DND-41 (cell line): ENCODE data around the gene LYPLA2.

Experiments used
- ATAC-seq: fragments of 200-7000 bp; cut with Tn5 transposase; 3 replicates; pipeline ENCODE4 v1.9.1; 2021; ENCODE audit warnings: low read depth; ENCODE audit not compliant: insufficient read depth
- DNase-seq: peaks from one replicate; pipeline ENCODE4 v3.0.0-alpha.2; 2020
- H2AFZ ChIP-seq: 2 replicates; pipeline ENCODE4 v1.6.0; 2012; ENCODE audit warnings: low read depth, low read length
- H3K27ac ChIP-seq: 2 replicates; pipeline ENCODE4 v1.5.1; 2012; ENCODE audit warnings: low read length, inconsistent platforms
- H3K27me3 ChIP-seq: fragments of 200-600 bp; sonication (generic); 2 replicates; pipeline ENCODE4 v1.6.0; 2012; ENCODE audit warnings: low read length, mild to moderate bottlenecking, inconsistent platforms; ENCODE audit not compliant: insufficient read depth, poor library complexity
- H3K36me3 ChIP-seq: 2 replicates; pipeline ENCODE4 v1.5.1; 2012; ENCODE audit warnings: low read length, inconsistent platforms; ENCODE audit not compliant: insufficient read depth
- H3K4me1 ChIP-seq: 2 replicates; pipeline ENCODE4 v1.5.1; 2012; ENCODE audit warnings: mild to moderate bottlenecking, low read length; ENCODE audit not compliant: insufficient read depth
- H3K4me2 ChIP-seq: 2 replicates; pipeline ENCODE4 v1.6.0; 2012; ENCODE audit warnings: mild to moderate bottlenecking, moderate library complexity, low read length, inconsistent platforms; ENCODE audit not compliant: insufficient read depth
- H3K4me3 ChIP-seq, 2 experiments: fragments of 200-600 bp in 1 of 2; shearing (Covaris generic) in 1 of 2; 2 replicates each; pipeline ENCODE4 v1.5.1; 2012 to 2016; ENCODE audit warnings: inconsistent platforms in 2 of 2, low read length in 2 of 2, mild to moderate bottlenecking in 2 of 2, low read depth in 1 of 2, moderate library complexity in 1 of 2
- H3K79me2 ChIP-seq: 2 replicates; pipeline ENCODE4 v1.6.0; 2012; ENCODE audit warnings: low read length, inconsistent platforms; ENCODE audit not compliant: insufficient read depth
- H3K9ac ChIP-seq: 2 replicates; pipeline ENCODE4 v1.6.0; 2012; ENCODE audit warnings: low read depth, mild to moderate bottlenecking, inconsistent platforms, low read length, moderate library complexity
- H3K9me3 ChIP-seq: 2 replicates; pipeline ENCODE4 v1.5.1; 2012; ENCODE audit warnings: low read length, moderate library complexity, mild to moderate bottlenecking, inconsistent platforms; ENCODE audit not compliant: insufficient read depth, severe bottlenecking
- H4K20me1 ChIP-seq: 2 replicates; pipeline ENCODE4 v1.6.0; 2012; ENCODE audit warnings: low read length; ENCODE audit not compliant: insufficient read depth
- CTCF ChIP-seq: IDR thresholded peaks from 2 replicates; pipeline ENCODE4 v1.5.1; 2012; ENCODE audit warnings: borderline replicate concordance, low read length, moderate library complexity, mild to moderate bottlenecking; ENCODE audit not compliant: poor library complexity, severe bottlenecking; ENCODE audit errors: extremely low read depth
- EZH2 ChIP-seq: IDR thresholded peaks from 3 replicates; pipeline ENCODE4 v1.6.1; 2012; ENCODE audit warnings: borderline replicate concordance, low read depth, mild to moderate bottlenecking, moderate library complexity, low read length, inconsistent platforms; ENCODE audit not compliant: severe bottlenecking

LYPLA2 gene

GRCh38 chr1:23772854-23773242, 18.1 kb upstream of the LYPLA2 start:
- H3K79me2 ChIP-seq = peaks cover 19% of the 10 kb centered on the region
- H3K4me3 ChIP-seq = no peak overlapping the region
- no peaks in the 10 kb centered on the region for H3K9me3 ChIP-seq
- no peaks in the 10 kb centered on the region for H4K20me1 ChIP-seq
- H3K36me3 ChIP-seq = peaks cover 16% of the 10 kb centered on the region
- H3K9ac ChIP-seq = no peak overlapping the region
- no peaks in the 10 kb centered on the region for H3K27me3 ChIP-seq
- ATAC-seq = no peak
- no peak overlapping the region for H3K27ac ChIP-seq
- H2AFZ ChIP-seq = no peak overlapping the region
- peaks cover 19% of the 10 kb centered on the region for H3K4me1 ChIP-seq
- TF ChIP-seq EZH2 = no peak
- TF ChIP-seq CTCF = no peak
- DNase-seq = no peak
- no peak overlapping the region for H3K4me2 ChIP-seq

DNA sequence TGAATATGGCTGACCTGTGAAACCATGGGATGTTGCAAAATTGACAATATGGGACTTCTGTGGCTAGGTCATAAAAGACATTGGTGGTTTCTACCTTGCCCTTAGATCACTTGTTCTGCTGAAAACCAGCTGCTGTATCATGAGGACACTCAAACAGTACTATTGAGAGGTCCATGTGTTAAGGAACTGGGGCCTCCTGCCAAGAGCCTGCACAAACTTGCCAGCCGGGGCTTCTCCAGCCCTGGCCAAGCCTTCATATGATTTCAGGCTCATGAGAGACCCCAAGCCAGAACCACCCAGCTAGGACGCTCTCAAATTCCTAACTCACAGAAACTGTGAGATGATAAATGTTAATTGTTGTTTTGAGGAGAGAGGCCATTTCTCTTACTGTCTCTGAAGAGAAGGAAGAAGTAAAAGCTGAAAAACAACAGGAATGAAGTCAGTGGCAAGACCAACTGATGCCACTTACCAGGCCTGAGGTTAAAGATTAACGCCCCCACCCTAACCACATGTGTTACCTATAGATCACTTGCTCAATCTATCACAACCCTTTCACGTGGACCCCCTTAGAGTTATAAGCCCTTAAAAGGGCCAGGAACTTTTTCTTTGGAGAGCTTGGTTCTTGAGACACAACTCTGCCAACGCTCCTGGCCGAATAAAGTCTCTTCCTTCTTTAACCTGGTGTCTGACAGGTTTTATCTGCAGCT, 16.6 kb upstream of the LYPLA2 start:
- Histone ChIP-seq H3K4me1 (peaks cover 25% of the 10 kb centered on the region), H3K27ac (no peak overlapping the region), H3K9ac (no peak overlapping the region), H3K27me3 (no peaks in the 10 kb centered on the region), H3K79me2 (peaks cover 33% of the 10 kb centered on the region), H3K9me3 (no peaks in the 10 kb centered on the region), H3K36me3 (peaks cover 11% of the 10 kb centered on the region), H3K4me3 (no peak overlapping the region), H4K20me1 (peaks cover 8% of the 10 kb centered on the region), H3K4me2 (no peak overlapping the region), H2AFZ (no peak overlapping the region)
- ATAC-seq (no peak), DNase-seq (no peak)
- TF ChIP-seq CTCF (no peak), EZH2 (no peak)

DNA sequence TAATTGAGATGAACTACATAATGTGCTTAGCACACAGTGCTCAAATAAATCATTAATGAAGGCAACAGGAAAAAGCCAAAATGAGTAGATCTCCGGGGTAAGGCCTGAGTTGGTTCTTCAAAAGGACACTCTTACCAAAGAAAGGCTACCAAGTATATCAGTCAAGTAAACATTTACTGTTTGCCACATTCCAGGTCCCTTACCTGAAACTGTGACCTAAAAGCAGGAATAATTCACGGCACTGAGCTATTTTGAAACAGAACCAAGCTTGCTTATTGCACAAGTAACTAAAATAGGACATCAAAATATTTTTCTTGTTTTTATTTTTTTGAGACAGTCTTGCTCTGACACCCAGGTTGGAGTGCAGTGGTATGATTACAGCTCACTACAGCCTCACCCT, 14.7 kb upstream of the LYPLA2 start:
- H3K27ac ChIP-seq = no peak overlapping the region
- H3K9me3 ChIP-seq = no peaks in the 10 kb centered on the region
- no peak overlapping the region for H2AFZ ChIP-seq
- ATAC-seq (no peak), DNase-seq (no peak)
- H3K36me3 ChIP-seq = peaks cover 22% of the 10 kb centered on the region
- peaks cover 36% of the 10 kb centered on the region for H3K4me1 ChIP-seq
- H4K20me1 ChIP-seq = peaks cover 15% of the 10 kb centered on the region
- no peak overlapping the region for H3K4me2 ChIP-seq
- H3K27me3 ChIP-seq = no peaks in the 10 kb centered on the region
- no peak overlapping the region for H3K9ac ChIP-seq
- TF ChIP-seq EZH2 = no peak
- TF ChIP-seq CTCF = no peak
- peaks cover 51% of the 10 kb centered on the region for H3K79me2 ChIP-seq
- H3K4me3 ChIP-seq = no peak overlapping the region
